Body of pancreas (tissue), 4 donors: ENCODE measurements around the gene PLCD4. TPM values are rescaled to one million over a fixed set of nuclear protein-coding genes. Genes with fewer than 3 reads are reported as not detected.
A peak's percentile ranks its signal among the peaks of the same experiment; 100 is the strongest.

Source experiments
- ATAC-seq: fragments of 150-250 bp; one replicate; pipeline ENCODE4 v1.9.1; 2016
- DNase-seq, 4 donors: peaks; one replicate each; pipeline ENCODE4 v3.0.0-alpha.2; 2019
- H3K27ac ChIP-seq, 4 donors: fragments of 200-600 bp; sonication (generic); 1 replicate in 3 of 4; 2 replicates in 1 of 4; pipeline versions ENCODE4 v1.5.1 to v1.6.1; 2016 to 2019; ENCODE audit warnings: mild to moderate bottlenecking in 1 of 4, mixed read lengths in 1 of 4, moderate library complexity in 1 of 4
- H3K27me3 ChIP-seq, 2 donors: fragments of 200-600 bp; sonication (generic); one replicate each; pipeline ENCODE4 v1.6.0; 2016; ENCODE audit warnings: mild to moderate bottlenecking in 1 of 2
- H3K36me3 ChIP-seq, 2 donors: fragments of 200-600 bp; sonication (generic); replicated peaks in 1 of 2; 2 replicates each; pipeline ENCODE4 v1.5.1; 2016; ENCODE audit warnings: low read depth in 2 of 2; ENCODE audit not compliant: insufficient read depth in 1 of 2
- H3K4me1 ChIP-seq: fragments of 200-600 bp; sonication (generic); one replicate; pipeline ENCODE4 v1.6.0; 2016
- H3K4me3 ChIP-seq, 2 donors: fragments of 200-600 bp; sonication (generic); 1 replicate in 1 of 2; 2 replicates in 1 of 2; pipeline ENCODE4 v1.5.1; 2016 to 2019
- H3K9me3 ChIP-seq, 3 donors: fragments of 200-600 bp; sonication (generic); 1 replicate in 2 of 3; 2 replicates in 1 of 3; pipeline ENCODE4 v1.5.1; 2016
- CTCF ChIP-seq, 7 experiments: fragments of 450-650 bp in 4 of 7; fragments of 200-600 bp in 3 of 7; sonication (generic) in 3 of 7; IDR thresholded peaks; one replicate each; pipeline ENCODE4 v1.5.1; 2016 to 2019; ENCODE audit warnings: antibody characterized with exemption in 7 of 7
- POLR2A ChIP-seq, 3 donors: fragments of 450-650 bp; IDR thresholded peaks; one replicate each; pipeline ENCODE4 v1.6.1; 2016; ENCODE audit warnings: antibody characterized with exemption in 3 of 3, mild to moderate bottlenecking in 2 of 3
- WGBS, 2 donors: methylation state at CpG; one replicate each; pipeline ENCODE4 v1.1.5; 2017; 5-methylcytosine and 5-hydroxymethylcytosine counted together
- intact Hi-C: fragments of 100-400 bp; cut with DNase I; formaldehyde crosslinking; loops from one replicate; pipeline ENCODE4 v1.15.1; 2023
- total RNA-seq, 2 donors: library from RNA; depleted of rRNA; stranded (reverse); fragments of >200 nt; gene quantifications; one replicate each; pipeline ENCODE4 v1.1.0, GENCODE V29; 2016

Gene PLCD4
- total RNA-seq, 2 donors from 2014 or later, result 0.52 TPM; not detected in 1

DNA sequence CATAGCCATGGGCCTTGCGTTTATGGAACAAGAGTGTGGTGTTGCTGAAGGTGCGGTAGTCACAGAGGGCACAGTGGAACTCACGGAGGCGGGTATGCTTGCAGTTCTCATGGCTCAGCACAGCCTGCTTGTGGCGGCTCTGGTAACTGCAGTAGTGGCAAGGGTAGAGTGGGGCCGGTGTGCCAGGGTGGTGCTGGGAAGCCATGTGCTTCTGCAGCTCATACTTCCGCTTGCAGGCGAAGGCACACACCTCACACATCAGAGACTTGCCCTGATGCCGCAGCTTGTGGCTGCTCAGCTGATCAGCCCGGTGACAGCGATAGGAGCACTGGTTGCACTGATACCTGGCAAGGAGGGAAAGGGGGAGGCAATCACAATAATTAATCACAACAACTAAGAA is 37.0 kb downstream of the PLCD4 start:
- peak; percentile 60 for ATAC-seq
- DNase-seq, result peak; percentile 22 to 50 (median 30)
- Histone ChIP-seq H3K4me1 (peaks cover 16% of the 10 kb centered on the region), H3K9me3 (no peaks in the 10 kb centered on the region), H3K27me3 (no peaks in the 10 kb centered on the region), H3K4me3 (no peak overlapping the region), H3K27ac (peak overlapping the region in 3 of 4 donors; percentile 54 to 69 (median 63)), H3K36me3 (peaks cover 0 to 42% of the 10 kb centered on the region in 2 donors)
- WGBS, 2 donors, result 64 to 65% methylated on average over 8 to 11 of the region's 11 CpGs
- TF ChIP-seq POLR2A (IDR thresholded peaks at IDR 0.05) (no peak), CTCF (IDR thresholded peaks at IDR 0.05) (peak in 2 of 7 experiments; percentile 16 to 26)
- intact Hi-C loops, result loop anchor here (10.0 kb wide), 1 partner anchor 230 kb away; the partner anchor contains the start of gene VIL1

DNA sequence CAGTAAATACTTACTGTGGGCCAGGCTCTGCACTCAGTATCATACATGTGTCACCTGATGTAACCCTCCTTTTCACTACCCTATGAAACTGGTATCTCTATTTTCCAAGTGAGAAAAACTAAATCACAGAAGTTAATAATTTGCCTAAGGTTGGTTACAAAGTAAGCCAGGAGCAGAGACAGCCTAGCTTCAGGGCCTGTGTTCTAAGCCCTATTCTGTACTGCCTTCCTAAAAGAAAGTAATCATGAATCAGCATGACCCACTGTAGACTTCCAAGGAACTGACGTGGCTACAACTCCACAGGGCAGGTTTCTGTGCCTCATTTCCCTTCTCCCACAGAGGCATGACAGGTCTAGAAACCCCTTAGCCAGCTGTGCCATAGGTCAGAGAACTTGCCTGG is 37.4 kb downstream of the PLCD4 start:
- WGBS, 2 donors, result 75 to 86% methylated on average over 1 of the region's 1 CpG
- peaks cover 0 to 42% of the 10 kb centered on the region in 2 donors for H3K36me3 ChIP-seq
- H3K4me3 ChIP-seq, result no peak overlapping the region
- intact Hi-C loops, result loop anchor here (10.0 kb wide), 1 partner anchor 230 kb away; the partner anchor contains the start of gene VIL1
- TF ChIP-seq POLR2A (IDR thresholded peaks at IDR 0.05), result no peak
- no peak for TF ChIP-seq CTCF (IDR thresholded peaks at IDR 0.05)
- H3K9me3 ChIP-seq, result no peaks in the 10 kb centered on the region
- ATAC-seq, result peak; percentile 68
- H3K4me1 ChIP-seq, result peaks cover 16% of the 10 kb centered on the region
- peak overlapping the region in 3 of 4 donors; percentile 61 to 69 (median 63) for H3K27ac ChIP-seq
- H3K27me3 ChIP-seq, result no peaks in the 10 kb centered on the region
- no peak for DNase-seq

DNA sequence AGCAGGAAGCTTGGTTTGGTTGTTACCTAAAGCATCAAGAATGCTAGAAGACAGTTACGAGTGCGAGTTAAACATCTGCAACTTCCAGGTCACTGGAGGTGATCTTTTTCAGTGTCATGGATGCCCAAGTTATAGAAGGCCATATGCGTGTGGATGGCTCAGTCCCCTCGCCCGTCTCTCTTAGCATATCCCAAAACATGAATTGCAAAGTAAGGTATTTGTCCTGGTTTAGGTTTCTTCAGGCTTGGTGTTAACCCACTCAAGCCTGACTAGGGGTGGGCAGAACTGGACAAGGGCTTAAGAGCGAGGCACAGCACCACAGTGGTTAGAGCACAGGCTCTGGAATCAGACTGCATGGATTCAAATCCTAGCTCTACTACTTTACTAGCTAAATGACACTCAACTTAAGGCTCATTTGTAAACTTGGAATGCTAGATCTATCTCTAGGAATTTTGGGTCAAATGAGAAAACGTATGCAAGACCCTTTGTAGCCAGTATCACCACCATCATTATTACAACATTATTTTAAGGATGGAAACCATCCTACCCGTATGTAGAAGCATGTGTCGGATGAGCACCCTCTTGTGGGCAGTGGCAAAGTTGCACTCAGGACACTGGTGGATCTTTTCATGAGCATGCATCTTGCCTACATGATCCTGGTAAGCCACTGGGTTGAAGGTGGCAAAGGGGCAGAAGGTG is 40.5 kb downstream of the PLCD4 start:
- Histone ChIP-seq H3K27me3 (no peaks in the 10 kb centered on the region), H3K4me1 (peaks cover 16% of the 10 kb centered on the region), H3K36me3 (peaks cover 0 to 29% of the 10 kb centered on the region in 2 donors), H3K27ac (no peak overlapping the region), H3K4me3 (no peak overlapping the region), H3K9me3 (no peaks in the 10 kb centered on the region)
- intact Hi-C loops, result loop anchor here (10.0 kb wide), 1 partner anchor 233 kb away; the partner anchor contains the start of gene VIL1
- peak; percentile 55 for ATAC-seq
- peak; percentile 41 to 59 (median 53) for DNase-seq
- peak in 6 of 7 experiments; percentile 53 to 70 (median 64) for TF ChIP-seq CTCF (IDR thresholded peaks at IDR 0.05)
- no peak for TF ChIP-seq POLR2A (IDR thresholded peaks at IDR 0.05)
- WGBS, 2 donors, result 71 to 77% methylated on average over 9 of the region's 9 CpGs

GRCh38 chr2:218648787-218649100 is 41.0 kb downstream of the PLCD4 start:
- Histone ChIP-seq H3K27me3 (no peaks in the 10 kb centered on the region), H3K27ac (no peak overlapping the region), H3K9me3 (no peaks in the 10 kb centered on the region), H3K4me1 (peaks cover 16% of the 10 kb centered on the region), H3K36me3 (peaks cover 0 to 29% of the 10 kb centered on the region in 2 donors), H3K4me3 (no peak overlapping the region)
- ATAC-seq (no peak), DNase-seq (no peak)
- intact Hi-C loops, result loop anchor here (10.0 kb wide), 1 partner anchor 234 kb away; the partner anchor contains the start of gene VIL1
- WGBS, 2 donors, result 79 to 89% methylated on average over 6 to 11 of the region's 11 CpGs
- TF ChIP-seq CTCF (IDR thresholded peaks at IDR 0.05) (no peak), POLR2A (IDR thresholded peaks at IDR 0.05) (no peak)
